ENCODE results near the gene FAM13B. TPM values are rescaled to one million over a fixed set of nuclear protein-coding genes. Genes with fewer than 3 reads are reported as not detected.

Gene FAM13B
- total RNA-seq, 1 donor from 2014 or later: 43.6 TPM

- Mint-ChIP-seq H3K27me3 (ENCODE audit: low read depth) (peaks cover 3% of the 10 kb centered on the region), H3K4me3 (ENCODE audit: unreplicated experiment) (no peak overlapping the region), H3K36me3 (ENCODE audit: low read depth) (no peaks in the 10 kb centered on the region), H3K4me1 (ENCODE audit: low read depth) (peaks cover 14% of the 10 kb centered on the region), H3K9me3 (ENCODE audit: low read depth) (no peaks in the 10 kb centered on the region), H3K27ac (ENCODE audit: unreplicated experiment) (no peak overlapping the region)
- no peak for DNase-seq (ENCODE audit: low spot score)
- peak; percentile 90 for TF ChIP-seq CTCF (IDR thresholded peaks at IDR 0.05)
These were observed 36.1 kb upstream of the FAM13B start for GRCh38 chr5:138068742-138069600.

- peaks cover 14% of the 10 kb centered on the region for H3K4me1 Mint-ChIP-seq (ENCODE audit: low read depth)
- DNase-seq (ENCODE audit: low spot score): no peak
- H3K27me3 Mint-ChIP-seq (ENCODE audit: low read depth): peaks cover 3% of the 10 kb centered on the region
- H3K4me3 Mint-ChIP-seq (ENCODE audit: unreplicated experiment): no peak overlapping the region
- TF ChIP-seq CTCF (IDR thresholded peaks at IDR 0.05): no peak
- H3K36me3 Mint-ChIP-seq (ENCODE audit: low read depth): no peaks in the 10 kb centered on the region
- no peaks in the 10 kb centered on the region for H3K9me3 Mint-ChIP-seq (ENCODE audit: low read depth)
- no peak overlapping the region for H3K27ac Mint-ChIP-seq (ENCODE audit: unreplicated experiment)
These were observed 35.1 kb upstream of the FAM13B start for GRCh38 chr5:138067945-138068344.

DNA sequence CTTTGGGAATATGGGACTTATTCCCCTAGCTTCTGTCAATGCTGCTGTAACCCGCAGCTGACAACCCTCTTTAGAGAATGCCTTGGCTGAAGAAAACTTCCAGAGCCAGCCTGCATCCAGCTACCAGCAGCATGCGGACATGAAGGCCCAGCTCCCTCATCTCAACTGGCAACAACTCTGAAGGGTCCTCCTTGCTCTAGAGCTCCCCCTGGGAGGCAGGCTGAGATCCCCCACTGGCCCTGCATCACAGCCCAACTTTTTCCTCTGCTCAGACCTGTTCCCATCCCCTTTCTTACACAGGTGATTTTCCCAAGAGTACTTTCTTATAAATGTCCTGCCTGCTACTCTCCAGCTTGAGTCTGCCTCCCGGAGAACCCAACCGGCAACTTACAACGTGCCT, 32.2 kb upstream of the FAM13B start:
- TF ChIP-seq CTCF (IDR thresholded peaks at IDR 0.05): peak; percentile 58
- Mint-ChIP-seq H3K27me3 (ENCODE audit: low read depth) (no peaks in the 10 kb centered on the region), H3K36me3 (ENCODE audit: low read depth) (no peaks in the 10 kb centered on the region), H3K4me1 (ENCODE audit: low read depth) (peaks cover 14% of the 10 kb centered on the region), H3K27ac (ENCODE audit: unreplicated experiment) (no peak overlapping the region), H3K9me3 (ENCODE audit: low read depth) (no peaks in the 10 kb centered on the region), H3K4me3 (ENCODE audit: unreplicated experiment) (no peak overlapping the region)
- no peak for DNase-seq (ENCODE audit: low spot score)

- Mint-ChIP-seq H3K27me3 (ENCODE audit: low read depth) (no peaks in the 10 kb centered on the region), H3K4me1 (ENCODE audit: low read depth) (peaks cover 14% of the 10 kb centered on the region)
These were observed 31.6 kb upstream of the FAM13B start for GRCh38 chr5:138064526-138064925.

More at GRCh38 chr5:138064526-138064925, 31.6 kb upstream of the FAM13B start:
- TF ChIP-seq CTCF (IDR thresholded peaks at IDR 0.05): no peak
- no peak for DNase-seq (ENCODE audit: low spot score)
- Mint-ChIP-seq H3K36me3 (ENCODE audit: low read depth) (no peaks in the 10 kb centered on the region), H3K27ac (ENCODE audit: unreplicated experiment) (no peak overlapping the region), H3K4me3 (ENCODE audit: unreplicated experiment) (no peak overlapping the region), H3K9me3 (ENCODE audit: low read depth) (no peaks in the 10 kb centered on the region)

Data from chondrocyte (in vitro differentiated cells).